Mucosa of descending colon (tissue), 3 donors: ENCODE measurements around the gene XCL1. TPM values are rescaled to one million over a fixed set of nuclear protein-coding genes. Genes with fewer than 3 reads are reported as not detected.

Experiments
- ATAC-seq: fragments of 200-7000 bp; cut with Tn5 transposase; one replicate; pipeline ENCODE4 v1.9.1; 2020; ENCODE audit warnings: mild to moderate bottlenecking, moderate library complexity
- DNase-seq, 3 donors: peaks; one replicate each; pipeline ENCODE4 v3.0.0-alpha.2; 2020
- H3K36me3 ChIP-seq: fragments of 200-600 bp; one replicate; pipeline ENCODE4 v1.8.0; 2021; ENCODE audit warnings: low read depth, mild to moderate bottlenecking
- H3K4me1 ChIP-seq: fragments of 200-600 bp; one replicate; pipeline ENCODE4 v1.8.0; 2021; ENCODE audit warnings: low read depth, mild to moderate bottlenecking
- H3K4me3 ChIP-seq: fragments of 200-600 bp; one replicate; pipeline ENCODE4 v1.8.0; 2021; ENCODE audit warnings: mild to moderate bottlenecking
- H3K9me3 ChIP-seq: fragments of 200-600 bp; one replicate; pipeline ENCODE4 v1.8.0; 2021; ENCODE audit warnings: mild to moderate bottlenecking
- CTCF ChIP-seq: fragments of 200-600 bp; IDR thresholded peaks from one replicate; pipeline ENCODE4 v1.8.0; 2022; ENCODE audit warnings: antibody characterized with exemption, mild to moderate bottlenecking
- intact Hi-C, 2 donors: fragments of 100-400 bp; cut with DNase I in 1 of 2; cut with micrococcal nuclease in 1 of 2; formaldehyde crosslinking; loops; one replicate each; pipeline versions ENCODE4 v1.11.0 to v1.11.1; 2022; cut with DNase I, micrococcal nuclease
- total RNA-seq, 3 donors: library from RNA; stranded (reverse); fragmentation: NEBNext Ultra II Directional in 2 of 3; extraction: Animal tissue kit (Norgen Biotek cat#: 25700) in 2 of 3; gene quantifications; one replicate each; pipeline versions ENCODE4 v1.2.1 to v1.2.4, GENCODE V29; 2021 to 2023
- donor health status: DM: no; HTN: no; CAD: no; lungs with moderate emphysema.
- donor health status: DM: no; HTN: no; CAD: no.
- donor health status: DM: no; HTN: yes; CAD: no.

Gene XCL1
- total RNA-seq, 3 donors from 2014 or later: 0.22 to 1.1 TPM; not detected in 1

DNA sequence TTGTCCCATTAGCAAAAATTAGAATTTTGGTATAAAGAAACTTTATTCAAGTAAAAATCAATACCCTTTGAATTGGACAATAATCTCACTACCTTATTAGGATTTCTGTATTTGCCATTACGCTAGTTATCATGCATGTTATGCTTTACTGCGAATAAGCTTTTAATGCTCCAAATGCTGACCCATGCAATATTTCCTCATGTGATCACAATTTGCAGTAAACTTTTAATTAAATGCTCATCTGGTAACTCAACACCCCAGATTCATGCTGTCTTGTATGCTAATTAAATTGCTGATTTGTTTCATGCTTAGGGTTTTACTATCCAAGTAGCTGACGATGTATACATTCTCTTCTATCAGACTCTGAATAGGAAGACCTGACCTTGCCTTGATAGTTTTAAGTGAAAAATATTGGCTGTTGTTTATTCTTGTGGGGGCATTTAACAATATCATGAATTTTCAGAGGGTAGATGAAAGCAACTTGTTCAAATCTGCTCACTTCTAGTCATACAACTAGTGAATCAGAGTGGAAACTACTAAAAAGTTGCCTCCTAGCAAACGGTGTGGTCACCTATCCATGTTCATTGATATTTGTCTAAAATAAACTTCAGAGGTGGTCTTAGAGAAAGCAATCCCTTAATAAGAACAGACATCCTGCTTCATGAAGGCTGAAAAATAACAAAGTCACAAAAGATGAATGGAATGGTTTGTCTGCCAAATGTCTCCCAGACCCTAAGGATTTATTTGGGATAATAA is 5.6 kb downstream of the XCL1 start:
- Histone ChIP-seq H3K4me3 (no peak overlapping the region), H3K4me1 (no peaks in the 10 kb centered on the region), H3K36me3 (no peaks in the 10 kb centered on the region), H3K9me3 (no peaks in the 10 kb centered on the region)
- DNase-seq (no peak), ATAC-seq (no peak)
- intact Hi-C loops: no loop called here
- no peak for TF ChIP-seq CTCF

DNA sequence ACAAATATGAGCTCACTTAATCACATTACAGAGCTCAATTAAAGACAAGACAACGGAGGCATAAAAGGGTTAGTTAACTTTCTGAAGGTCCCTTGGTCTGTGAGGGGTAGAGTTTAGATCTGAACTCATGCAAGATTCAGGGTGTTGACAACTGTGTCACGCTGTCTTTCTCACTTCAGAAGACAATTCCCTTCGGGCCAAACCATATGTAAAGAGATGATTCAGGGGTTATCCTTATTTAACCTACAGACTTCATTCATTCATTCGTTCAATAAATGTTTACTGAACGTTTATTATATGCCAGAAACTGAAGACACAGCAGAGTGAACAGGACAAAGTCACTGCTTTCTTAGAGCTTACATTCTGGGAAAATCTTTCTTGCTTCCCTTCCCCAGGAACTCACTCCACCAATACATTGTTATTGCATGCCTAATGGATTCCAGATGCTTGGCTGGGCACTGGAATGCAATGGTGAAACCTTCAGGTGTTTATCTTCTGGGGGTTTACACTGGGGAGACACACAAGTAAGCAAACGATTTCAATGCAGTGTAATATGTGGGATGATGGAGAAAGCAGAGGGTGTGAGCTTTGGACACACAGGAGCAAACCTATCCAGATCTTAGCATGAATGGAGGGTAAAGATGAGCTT is 6.4 kb downstream of the XCL1 start:
- H3K4me1 ChIP-seq: no peaks in the 10 kb centered on the region
- DNase-seq: no peak
- TF ChIP-seq CTCF: no peak
- no peaks in the 10 kb centered on the region for H3K36me3 ChIP-seq
- no peak for ATAC-seq
- no peak overlapping the region for H3K4me3 ChIP-seq
- intact Hi-C loops: no loop called here
- no peaks in the 10 kb centered on the region for H3K9me3 ChIP-seq

GRCh38 chr1:168583571-168583970 is 7.2 kb downstream of the XCL1 start:
- H3K4me3 ChIP-seq: no peak overlapping the region
- TF ChIP-seq CTCF: no peak
- no peak for ATAC-seq
- no peaks in the 10 kb centered on the region for H3K9me3 ChIP-seq
- H3K36me3 ChIP-seq: no peaks in the 10 kb centered on the region
- DNase-seq: no peak
- no peaks in the 10 kb centered on the region for H3K4me1 ChIP-seq
- intact Hi-C loops: no loop called here

DNA sequence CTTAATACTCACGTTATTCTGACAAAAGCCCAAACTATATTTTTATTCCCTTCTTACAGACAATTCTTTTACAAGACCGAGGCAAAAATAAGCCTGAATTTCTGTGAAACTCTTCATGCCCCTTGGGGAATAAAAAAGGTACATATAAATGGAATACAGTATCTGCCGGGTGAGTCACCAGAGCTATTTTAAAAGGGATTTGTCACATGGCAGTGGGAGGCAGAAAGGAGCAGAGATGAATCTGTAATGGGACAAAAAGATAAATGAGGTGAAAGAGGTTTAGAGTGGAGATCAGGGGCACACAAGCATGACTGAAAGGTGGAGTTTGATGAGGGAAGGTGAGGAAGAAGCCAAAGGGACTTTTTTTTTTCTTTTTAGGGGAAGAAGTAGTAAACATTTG is 8.8 kb downstream of the XCL1 start:
- Histone ChIP-seq H3K36me3 (no peaks in the 10 kb centered on the region), H3K4me3 (no peak overlapping the region), H3K4me1 (no peaks in the 10 kb centered on the region), H3K9me3 (no peaks in the 10 kb centered on the region)
- intact Hi-C loops: no loop called here
- ATAC-seq: no peak
- no peak for TF ChIP-seq CTCF
- DNase-seq: no peak

DNA sequence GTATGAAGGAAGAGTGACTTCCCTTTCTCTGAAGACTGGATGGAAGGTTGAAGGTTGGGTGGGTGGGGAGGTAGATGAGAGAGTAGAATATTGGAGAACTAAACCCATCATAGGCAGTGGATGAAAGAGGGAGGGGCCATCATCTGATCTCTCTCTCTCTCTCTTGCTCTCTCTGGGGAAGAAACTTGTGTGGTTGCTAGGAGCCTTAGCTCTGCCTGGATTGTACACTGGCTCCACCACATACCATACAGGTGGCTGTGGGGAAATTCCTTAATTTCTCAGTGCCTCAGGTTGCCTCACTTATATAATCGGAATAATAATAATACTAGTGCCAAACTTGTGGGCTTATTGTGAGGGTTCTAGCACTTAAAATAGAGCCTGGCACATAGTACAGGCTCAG is 9.5 kb downstream of the XCL1 start:
- intact Hi-C loops: no loop called here
- ATAC-seq (no peak), DNase-seq (no peak)
- H3K4me3 ChIP-seq: no peak overlapping the region
- TF ChIP-seq CTCF: no peak
- H3K9me3 ChIP-seq: no peaks in the 10 kb centered on the region
- H3K36me3 ChIP-seq: no peaks in the 10 kb centered on the region
- no peaks in the 10 kb centered on the region for H3K4me1 ChIP-seq
